Left colon (tissue), 2 donors: ENCODE measurements around the gene MEGF11. TPM values are rescaled to one million over a fixed set of nuclear protein-coding genes. Genes with fewer than 3 reads are reported as not detected.

Experiments used
- ATAC-seq: fragments of 200-7000 bp; cut with Tn5 transposase; one replicate; pipeline ENCODE4 v1.9.1; 2020; ENCODE audit warnings: mild to moderate bottlenecking, moderate library complexity
- DNase-seq, 2 donors: peaks; one replicate each; pipeline ENCODE4 v3.0.0-alpha.2; 2020
- intact Hi-C, 2 donors: fragments of 100-400 bp; cut with DNase I in 1 of 2; cut with micrococcal nuclease in 1 of 2; formaldehyde crosslinking; loops; one replicate each; pipeline versions ENCODE4 v1.11.2 to v1.14.0; 2022; cut with DNase I, micrococcal nuclease
- total RNA-seq, 2 donors: library from RNA; stranded (reverse); fragmentation: NEBNext Ultra II Directional; extraction: Animal tissue kit (Norgen Biotek cat#: 25700); gene quantifications; one replicate each; pipeline ENCODE4 v1.2.1, GENCODE V29; 2021
- donor health status: DM: no; HTN: no; CAD: no.
- donor health status: DM: yes; HTN: yes; CAD: no.

Gene MEGF11
- total RNA-seq, 2 donors from 2014 or later = not detected

DNA sequence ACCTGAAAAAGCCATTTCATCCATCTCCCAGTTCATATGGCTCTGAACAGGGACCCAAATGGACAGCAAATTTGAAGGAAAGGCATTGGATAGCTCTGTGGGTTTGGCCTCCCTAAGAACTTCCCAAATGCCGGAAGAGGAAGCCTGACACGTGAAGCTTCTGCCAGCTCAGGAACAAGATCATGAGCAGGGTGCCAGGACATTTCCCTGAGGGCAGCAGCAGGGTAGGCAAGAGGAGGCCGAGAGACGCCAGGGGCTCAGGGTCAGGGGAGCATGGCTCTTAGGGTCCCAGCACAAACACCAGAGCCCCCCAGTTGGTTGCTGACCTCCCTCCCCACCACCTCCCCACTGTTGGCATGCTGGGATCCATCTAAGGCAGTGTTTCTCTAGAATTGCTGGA is 187.5 kb downstream of the MEGF11 start:
- intact Hi-C loops = no loop called here
- no peak for ATAC-seq
- DNase-seq = no peak

DNA sequence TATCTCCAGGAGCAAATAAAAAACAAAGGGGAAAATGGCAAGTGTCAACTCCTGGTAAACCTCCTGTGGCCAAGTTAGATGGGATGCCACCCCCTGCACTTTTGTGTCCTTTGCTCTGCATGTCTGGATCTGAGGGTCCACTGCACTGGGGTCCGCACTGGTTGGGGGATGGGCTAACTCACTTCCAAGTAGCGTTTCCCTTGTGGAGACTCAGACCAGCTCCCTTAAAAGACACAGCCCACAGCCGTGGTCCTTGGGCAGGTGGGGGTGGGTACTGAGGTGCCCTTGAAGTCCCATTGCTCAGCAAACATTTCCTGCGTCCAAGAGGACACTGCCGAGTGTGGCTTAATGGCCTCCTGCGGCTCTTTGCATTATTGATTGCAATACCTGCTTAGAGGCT is 188.2 kb downstream of the MEGF11 start:
- ATAC-seq (no peak), DNase-seq (no peak)
- intact Hi-C loops = no loop called here

DNA sequence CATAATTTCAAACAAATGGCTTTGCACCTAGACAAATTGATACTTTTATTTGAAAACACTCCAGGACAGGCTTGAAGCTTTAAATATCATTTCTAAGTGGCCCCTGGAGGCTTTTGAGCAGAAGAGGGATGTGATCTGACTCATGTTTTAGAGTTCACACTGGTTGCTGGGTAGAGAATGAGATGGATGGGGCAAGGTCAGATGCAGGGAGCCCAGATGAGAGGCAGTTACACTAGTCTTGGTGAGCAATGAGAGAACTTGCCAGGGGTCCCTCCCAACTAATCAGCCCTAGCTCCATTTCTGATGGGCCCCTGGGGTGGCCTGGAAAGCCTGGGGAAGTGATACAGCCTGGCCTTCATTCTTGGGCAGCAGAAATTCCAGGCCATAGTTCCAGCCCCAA is 190.4 kb downstream of the MEGF11 start:
- DNase-seq = no peak
- intact Hi-C loops = no loop called here
- ATAC-seq = no peak

DNA sequence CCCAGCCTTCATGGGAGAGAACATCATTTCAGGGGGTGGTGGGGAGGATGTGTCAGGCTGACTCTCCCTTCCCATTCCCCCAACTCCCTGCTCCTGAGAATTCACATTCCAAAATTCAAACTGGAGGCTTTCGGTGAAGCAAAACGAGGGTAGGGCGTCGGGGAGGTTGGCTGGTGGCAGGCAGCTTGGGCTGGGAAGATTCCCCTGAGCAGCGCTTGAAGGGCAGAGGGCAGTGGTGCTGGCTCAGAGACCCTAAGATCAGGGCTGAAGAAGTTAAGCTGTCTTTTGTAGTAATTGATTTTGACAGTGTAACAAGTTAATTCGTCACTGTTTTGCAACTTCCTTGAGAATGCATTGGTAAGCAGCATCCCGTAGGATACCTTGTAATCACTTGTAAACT is 196.5 kb downstream of the MEGF11 start:
- ATAC-seq (no peak), DNase-seq (no peak)
- intact Hi-C loops = no loop called here

DNA sequence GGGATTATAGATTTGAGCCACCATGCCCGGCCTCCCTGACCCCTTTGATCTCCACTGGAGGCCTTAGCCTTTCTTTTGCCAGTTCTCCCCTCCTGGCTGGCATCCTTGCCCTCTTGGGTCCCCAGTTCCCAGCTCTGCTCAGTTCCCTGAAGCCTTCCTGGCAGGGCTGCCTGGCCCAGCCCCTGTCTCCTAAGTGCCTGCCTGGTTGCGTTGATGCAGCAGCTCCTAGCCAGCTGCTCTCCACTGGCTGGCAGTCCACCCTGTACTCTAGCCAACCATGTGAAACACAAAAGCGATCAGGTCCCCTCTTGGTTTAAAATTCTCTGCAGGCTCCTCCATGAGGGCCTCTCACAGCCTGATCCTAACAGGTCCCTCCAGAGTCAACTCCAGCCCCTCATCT is 199.6 kb downstream of the MEGF11 start:
- DNase-seq (no peak), ATAC-seq (no peak)
- intact Hi-C loops = no loop called here

DNA sequence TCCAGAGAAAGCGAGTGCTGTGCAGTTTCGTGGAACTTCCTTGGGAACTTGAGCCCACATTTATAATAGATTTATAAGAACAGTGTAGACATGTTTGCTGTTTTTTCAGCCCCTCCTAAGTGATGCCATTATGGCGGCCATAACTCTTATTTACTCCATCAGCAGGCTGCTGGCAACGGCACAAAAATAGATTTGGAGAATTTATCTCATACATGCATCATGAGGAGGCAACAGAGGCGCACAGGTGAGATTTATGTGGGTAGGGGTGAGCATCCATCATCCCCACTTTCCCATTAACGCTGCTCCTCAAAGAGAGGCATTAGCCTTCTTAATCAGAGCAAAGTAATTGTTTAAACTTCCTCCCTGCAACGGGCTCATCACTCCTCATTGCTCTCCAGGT is 201.7 kb downstream of the MEGF11 start:
- no peak for ATAC-seq
- intact Hi-C loops = no loop called here
- no peak for DNase-seq

DNA sequence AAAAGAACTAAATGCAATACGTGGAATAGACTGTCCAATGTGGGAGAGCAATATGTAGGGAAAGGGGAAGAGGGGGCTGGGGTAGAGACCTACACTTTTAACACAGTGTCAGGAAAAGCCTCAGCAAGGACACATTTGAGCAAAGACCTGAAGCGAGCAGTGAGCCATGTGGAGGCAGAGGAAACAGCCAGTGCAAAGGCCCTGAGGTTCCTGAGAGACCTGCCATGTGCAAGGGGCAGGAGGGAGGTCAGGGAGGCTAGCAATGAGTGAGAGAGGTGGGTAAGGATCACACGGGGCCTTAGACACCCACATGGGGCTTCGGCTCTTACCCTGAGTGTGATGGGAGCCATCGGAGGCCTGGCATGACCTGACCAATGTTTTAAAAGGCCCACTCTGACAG is 203.3 kb downstream of the MEGF11 start:
- intact Hi-C loops = no loop called here
- ATAC-seq = no peak
- DNase-seq = no peak

DNA sequence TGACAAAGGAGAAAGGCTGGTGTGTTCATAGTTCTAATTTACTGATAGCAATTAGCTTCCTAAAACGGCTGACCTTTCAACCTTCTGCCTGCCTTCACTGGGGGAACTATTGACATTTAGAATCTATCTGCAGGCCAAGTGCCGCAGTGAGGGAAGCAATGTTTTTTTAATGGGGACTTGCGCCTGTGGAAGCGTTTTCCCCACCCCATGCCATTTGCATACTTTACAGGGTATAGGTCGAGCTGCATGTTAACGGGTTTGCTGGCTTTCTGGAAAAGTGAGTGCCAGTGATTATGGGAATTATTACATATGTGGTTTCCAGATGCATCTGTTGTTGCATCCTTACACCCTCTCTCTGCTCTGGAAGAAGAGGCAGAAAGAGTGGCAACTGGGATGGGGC is 204.2 kb downstream of the MEGF11 start:
- intact Hi-C loops = no loop called here
- DNase-seq (no peak), ATAC-seq (no peak)

DNA sequence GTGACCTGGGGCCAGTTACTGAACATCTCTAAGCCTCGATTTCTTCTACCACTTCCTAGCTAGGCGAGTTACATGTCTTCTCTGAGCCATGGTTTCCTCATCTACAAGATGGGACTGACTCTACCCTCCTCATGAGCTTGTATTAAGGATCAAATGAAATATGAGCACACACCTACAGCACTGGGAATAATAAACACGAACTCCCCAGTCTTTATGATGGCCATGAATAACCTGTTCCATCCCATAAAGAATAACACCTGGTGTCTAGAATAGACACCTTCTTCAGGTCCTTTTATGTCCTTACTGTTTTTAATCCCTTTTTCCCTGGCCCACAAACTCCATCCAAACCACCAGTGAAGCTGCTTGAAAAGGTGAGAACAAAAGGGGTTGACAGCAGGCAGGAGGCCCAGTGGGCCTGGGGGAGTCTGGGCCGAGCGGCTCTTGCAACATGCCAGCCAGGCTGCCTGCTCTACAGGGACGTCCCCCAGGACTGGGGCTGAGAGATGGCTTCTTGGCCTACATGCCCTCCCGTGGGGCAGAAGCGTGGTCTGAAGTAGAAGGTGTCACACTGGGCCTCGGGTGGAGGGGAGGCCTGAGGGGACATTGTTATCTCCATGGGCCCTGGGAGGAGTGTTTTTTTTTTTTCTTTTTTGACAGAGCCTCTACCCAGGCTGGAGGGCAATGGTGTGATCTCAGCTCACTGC is 206.1 kb downstream of the MEGF11 start:
- DNase-seq (no peak), ATAC-seq (peak; percentile 60)
- intact Hi-C loops = no loop called here

DNA sequence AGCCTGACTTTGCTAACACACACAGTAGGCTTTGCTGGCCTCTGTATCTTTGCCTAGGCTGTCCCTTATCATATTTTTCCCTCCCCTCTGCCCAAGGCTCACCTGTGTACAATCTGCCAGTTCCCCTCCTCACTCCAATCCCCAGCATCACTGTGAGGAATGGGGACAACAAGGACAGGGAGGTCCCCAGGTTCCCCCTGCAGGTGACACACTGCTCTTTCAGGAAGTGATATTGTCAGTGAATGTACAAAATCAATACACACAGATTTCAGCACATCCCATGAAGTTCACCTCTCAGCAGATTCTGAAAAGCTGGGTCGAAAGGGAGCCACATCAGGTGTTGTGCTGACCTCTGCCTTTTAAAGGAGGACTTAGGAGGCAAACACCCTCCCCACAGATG is 206.8 kb downstream of the MEGF11 start:
- no peak for DNase-seq
- ATAC-seq = no peak
- intact Hi-C loops = no loop called here

DNA sequence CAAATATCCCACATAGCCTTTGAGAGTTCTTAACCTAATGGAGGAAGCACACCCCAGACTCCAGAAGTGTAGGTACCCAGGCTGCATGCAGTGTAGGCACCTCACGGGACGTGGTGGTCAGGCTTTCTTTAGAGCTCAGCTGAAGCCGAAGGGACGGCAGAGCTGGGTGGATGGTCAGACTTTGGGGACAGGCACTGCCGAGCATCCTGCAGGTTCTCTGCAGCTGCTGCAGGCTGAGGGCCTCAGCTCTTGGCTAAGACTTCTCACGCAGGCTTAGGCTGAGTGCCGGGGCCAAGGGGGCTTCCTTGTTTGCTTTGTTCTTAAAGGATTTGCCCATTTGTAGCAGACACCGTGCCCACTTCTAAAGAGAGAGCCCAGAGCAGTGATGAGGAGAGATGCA is 207.2 kb downstream of the MEGF11 start:
- intact Hi-C loops = no loop called here
- no peak for ATAC-seq
- DNase-seq = no peak

DNA sequence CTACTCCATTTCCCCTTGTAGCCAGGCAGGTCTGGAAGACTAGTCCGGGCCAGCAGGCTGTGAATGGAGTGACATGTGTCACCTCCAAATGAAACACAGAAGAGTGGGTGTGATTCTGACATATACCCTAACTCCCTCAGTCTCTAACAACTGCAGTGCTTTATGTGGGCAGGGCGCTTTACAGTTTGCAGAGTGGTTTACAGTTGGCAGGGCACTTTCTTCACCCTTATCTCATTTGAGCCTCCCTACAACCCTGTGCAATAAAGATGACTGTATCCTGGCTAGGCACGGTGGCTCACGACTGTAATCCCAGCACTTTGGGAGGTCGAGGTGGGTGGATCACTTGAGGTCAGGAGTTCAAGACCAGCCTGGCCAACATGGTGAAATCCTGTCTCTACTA is 208.0 kb downstream of the MEGF11 start:
- intact Hi-C loops = no loop called here
- no peak for DNase-seq

DNA sequence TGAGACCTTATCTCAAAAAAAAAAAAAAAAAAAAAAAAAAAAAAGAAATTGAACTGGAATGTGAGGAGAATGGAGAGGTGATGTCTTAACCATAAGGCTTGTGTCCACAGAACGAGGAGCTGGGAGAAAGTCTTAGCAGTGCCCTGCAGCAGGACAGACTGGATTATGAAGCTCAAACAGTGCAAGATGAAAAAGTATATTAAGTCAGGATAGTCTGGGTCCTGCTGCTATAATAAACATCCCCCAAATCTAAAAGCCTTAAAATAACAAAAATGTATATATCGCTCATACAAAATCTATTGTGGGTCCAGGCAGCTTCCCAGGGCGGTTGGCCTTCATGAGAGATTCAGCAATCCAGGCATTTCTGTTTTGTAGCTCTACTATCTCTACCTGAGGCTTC is 208.7 kb downstream of the MEGF11 start:
- intact Hi-C loops = no loop called here
- DNase-seq (no peak), ATAC-seq (no peak)

More for the DNA sequence above, 208.0 kb downstream of the MEGF11 start:
- ATAC-seq = peak; percentile 69

DNA sequence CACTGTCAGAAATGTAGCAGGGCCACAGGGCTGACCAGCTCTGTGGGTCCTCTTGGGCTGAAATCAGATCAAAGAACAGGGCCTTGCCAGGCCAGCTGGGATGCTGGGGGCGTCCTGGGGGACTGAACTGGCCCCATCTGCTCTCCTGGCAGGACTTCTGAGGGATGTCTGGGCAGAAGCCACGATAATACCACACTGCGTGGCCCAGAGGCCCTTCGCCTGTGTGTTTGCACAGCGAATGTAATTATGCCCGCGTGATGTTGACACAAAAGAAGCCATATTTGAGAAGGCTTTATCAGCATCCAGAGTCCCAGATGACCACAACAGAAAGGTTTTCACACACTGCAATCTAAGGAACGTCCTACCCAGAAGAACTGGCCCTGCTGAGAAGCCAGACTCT is 210.3 kb downstream of the MEGF11 start:
- intact Hi-C loops = no loop called here
- ATAC-seq (peak; percentile 82), DNase-seq (peak; percentile 38 to 45)

DNA sequence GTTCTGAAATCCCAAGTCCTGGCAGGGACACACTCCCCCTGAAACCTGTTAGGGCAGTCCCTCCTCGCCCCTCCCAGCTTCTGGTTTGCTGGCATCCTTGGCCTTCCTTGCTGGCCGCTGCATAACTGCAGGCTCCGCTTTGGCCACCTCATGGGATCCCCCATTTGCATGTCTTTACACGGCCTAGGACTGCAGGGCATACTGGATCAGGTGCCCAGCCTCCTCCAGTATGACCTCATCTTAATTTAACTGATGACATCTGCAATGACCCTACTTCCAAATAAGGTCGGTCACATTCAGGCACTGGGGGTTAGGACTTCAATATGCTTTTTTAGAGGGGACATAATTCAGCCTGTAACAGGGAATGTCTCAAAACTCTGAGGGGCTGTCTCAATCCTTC is 210.9 kb downstream of the MEGF11 start:
- intact Hi-C loops = no loop called here
- ATAC-seq = no peak
- no peak for DNase-seq

DNA sequence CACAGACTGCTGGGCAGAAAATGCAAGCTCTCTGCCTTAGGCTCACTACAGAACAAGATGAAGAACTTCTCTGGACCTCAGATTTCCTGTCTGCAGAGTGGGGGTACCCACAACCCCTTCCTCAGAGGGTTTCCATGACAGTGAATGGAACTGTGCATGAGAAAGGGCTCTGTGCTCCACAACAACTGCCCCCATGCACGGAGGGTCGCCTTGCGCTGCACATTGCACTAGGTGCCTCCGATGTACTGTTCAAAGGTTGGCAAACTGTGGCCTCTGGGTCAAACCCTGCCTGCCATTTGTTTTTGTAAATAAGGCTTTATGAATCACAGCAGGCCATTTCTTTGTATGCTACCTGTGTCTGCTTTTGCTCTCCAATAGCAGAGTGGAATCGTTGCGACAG is 212.3 kb downstream of the MEGF11 start:
- DNase-seq (no peak), ATAC-seq (no peak)
- intact Hi-C loops = no loop called here

DNA sequence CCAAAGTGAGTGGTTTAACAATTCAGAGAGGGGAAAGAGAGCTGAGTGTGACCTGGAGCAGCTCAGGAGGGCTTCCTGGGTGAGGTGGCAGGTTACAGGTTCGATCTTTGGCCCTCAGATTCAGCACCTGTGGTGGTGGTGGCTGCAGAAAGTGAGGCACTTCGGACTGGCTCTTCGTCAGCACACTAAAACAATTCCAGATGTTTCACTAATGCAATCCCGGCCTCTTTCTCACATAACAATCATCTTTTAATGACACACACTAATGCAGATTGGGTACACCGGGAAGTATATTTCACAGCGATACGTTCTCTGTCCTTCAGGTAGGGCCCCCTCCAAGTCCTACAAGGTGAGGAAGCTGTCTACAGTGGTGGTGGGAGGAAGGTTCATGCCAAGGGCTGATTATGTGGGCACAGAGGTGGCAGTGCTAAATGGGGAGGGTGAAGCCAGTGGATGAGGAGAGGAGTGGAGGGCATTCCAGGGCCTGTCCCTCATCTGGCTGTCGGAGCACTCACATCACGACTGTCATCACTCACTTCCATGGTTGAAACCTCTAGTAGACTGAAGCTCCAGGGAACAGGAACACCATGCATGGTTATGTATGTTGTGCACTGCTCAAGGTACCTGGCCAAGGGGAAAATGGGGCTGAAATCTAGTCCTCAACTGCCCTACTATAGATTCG is 213.2 kb downstream of the MEGF11 start:
- no peak for DNase-seq
- ATAC-seq = no peak
- intact Hi-C loops = no loop called here

DNA sequence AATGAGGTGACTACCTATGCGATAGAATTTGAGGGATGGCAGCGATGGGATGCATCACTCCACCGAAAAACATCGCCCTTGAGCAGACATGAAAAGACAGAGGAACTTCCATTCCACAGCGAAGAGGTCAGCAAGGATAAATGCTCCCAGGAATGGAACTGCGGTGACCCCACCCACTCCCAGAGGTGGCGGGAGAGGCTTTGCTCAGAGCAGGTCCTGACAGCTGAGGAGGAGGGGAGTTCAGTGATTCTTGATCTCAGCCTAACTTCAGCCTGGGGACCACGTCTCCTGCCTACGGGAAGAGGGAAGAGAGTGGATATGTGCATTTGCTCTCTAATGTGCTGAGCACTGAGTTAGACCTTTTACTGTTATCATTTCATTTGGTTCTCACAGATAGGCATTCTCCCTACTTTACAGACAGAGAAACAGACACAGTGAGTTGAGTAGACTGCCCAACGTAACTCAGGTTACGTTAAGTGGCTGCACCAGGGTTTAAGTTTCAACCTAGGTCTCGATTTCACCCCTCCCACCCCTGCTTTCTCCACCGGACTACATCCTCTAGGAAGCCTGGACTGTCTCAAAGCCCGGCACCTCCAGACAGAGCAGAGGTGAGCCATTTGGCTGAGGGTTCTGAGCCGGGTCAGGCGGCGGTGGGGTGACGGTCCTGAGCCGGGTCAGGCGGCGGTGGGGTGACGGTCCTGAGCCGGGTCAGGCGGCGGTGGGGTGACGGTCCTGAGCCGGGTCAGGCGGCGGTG is 214.3 kb downstream of the MEGF11 start:
- DNase-seq = no peak
- no peak for ATAC-seq
- intact Hi-C loops = no loop called here

DNA sequence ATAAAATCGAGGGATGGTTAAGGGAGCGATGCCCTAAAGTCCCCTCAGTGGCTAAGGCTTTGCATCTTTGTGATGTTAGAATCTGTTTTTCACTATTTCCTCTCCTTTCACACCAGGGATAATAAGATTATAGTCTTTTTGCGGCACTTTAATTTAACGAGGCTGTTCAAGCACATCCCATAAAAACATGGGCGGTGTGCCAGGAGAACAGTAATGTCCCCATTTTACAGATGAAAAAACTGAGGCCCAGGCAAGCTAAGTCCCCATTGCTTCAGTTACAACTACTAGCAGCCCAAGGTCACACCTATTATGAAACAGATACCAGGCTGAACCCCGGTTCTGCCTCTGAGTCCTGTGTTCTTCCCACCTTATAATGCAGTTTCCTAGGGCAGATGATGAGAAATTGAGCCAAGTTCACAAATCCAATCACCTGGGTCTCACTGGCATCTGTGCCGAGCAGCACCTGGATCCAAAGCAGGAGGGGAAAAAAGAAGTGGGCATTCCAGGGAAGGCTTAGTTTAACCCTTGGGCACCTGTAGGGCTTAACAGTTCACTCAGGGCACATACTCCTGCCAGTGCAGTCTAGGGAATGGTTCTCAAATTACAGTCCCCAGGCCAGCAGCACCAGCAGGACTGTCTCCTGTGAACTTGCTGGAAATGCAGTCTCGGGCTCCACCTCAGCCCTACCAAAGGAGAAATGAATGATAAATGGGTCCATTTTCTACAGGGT is 215.0 kb downstream of the MEGF11 start:
- no peak for ATAC-seq
- intact Hi-C loops = no loop called here
- no peak for DNase-seq

DNA sequence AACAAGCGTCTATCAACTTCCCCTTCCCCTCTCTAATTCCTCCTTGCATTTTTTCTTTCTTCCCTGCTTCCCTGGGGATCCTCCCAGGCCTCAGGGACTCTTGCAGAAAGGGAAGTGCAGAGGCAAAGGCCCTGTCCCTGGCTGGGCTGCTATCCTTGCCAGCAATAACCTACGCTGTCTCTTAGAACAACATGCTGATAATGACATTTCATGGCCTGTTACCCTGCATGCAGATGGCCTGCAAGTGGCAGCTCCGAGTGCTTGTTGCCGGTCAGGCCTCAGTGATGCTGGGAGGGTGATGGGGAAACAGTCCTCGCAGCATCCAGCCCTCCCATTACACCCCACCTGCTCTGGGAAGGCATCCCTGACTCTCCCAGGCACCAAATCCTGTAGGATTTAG is 216.7 kb downstream of the MEGF11 start:
- DNase-seq = no peak
- no peak for ATAC-seq
- intact Hi-C loops = no loop called here
